HG03378 (cell line): ENCODE data around the gene DIPK1A.

Experiments used
- ATAC-seq: cut with Tn5 transposase; IDR thresholded peaks from one replicate; pipeline ENCODE4 v1.9.1; 2021; ENCODE audit warnings: mild to moderate bottlenecking, moderate library complexity; ENCODE audit not compliant: unreplicated experiment

The DIPK1A gene

GRCh38 chr1:92961131-92961895 lies at the start of gene DIPK1A:
Gene DIPK1A (minus strand): TSS chr1:92961462. CDS start chr1:92961429, 33 bp downstream.
- ATAC-seq = peak; percentile 28

GRCh38 chr1:93007941-93008577 lies 46.8 kb upstream of the DIPK1A start:
- no peak for ATAC-seq

- ATAC-seq = no peak
Observed at GRCh38 chr1:93005252-93005598, 44.0 kb upstream of the DIPK1A start.

GRCh38 chr1:93004566-93005251 lies 43.4 kb upstream of the DIPK1A start:
- ATAC-seq = no peak

GRCh38 chr1:93003981-93004380 lies 42.7 kb upstream of the DIPK1A start:
- ATAC-seq = no peak

- ATAC-seq = no peak
Observed at GRCh38 chr1:93002781-93003180, 41.5 kb upstream of the DIPK1A start.

GRCh38 chr1:93001893-93002292 lies 40.6 kb upstream of the DIPK1A start:
- no peak for ATAC-seq

GRCh38 chr1:93000751-93001175 lies 39.5 kb upstream of the DIPK1A start:
- no peak for ATAC-seq

GRCh38 chr1:93000291-93000690 lies 39.0 kb upstream of the DIPK1A start:
- no peak for ATAC-seq

- no peak for ATAC-seq
Observed at GRCh38 chr1:92998821-92999220, 37.6 kb upstream of the DIPK1A start.

- no peak for ATAC-seq
Observed at GRCh38 chr1:92995441-92996430, 34.5 kb upstream of the DIPK1A start.

GRCh38 chr1:92994105-92994712 lies 32.9 kb upstream of the DIPK1A start:
- peak; percentile 83 for ATAC-seq

- no peak for ATAC-seq
Observed at GRCh38 chr1:92993581-92993980, 32.3 kb upstream of the DIPK1A start.

- ATAC-seq = no peak
Observed at GRCh38 chr1:92992877-92993276, 31.6 kb upstream of the DIPK1A start.

GRCh38 chr1:92992054-92992453 lies 30.8 kb upstream of the DIPK1A start:
- ATAC-seq = no peak

- no peak for ATAC-seq
Observed at GRCh38 chr1:92990828-92991227, 29.6 kb upstream of the DIPK1A start.

GRCh38 chr1:92989936-92990583 lies 28.8 kb upstream of the DIPK1A start:
- ATAC-seq = no peak

GRCh38 chr1:92989253-92989652 lies 28.0 kb upstream of the DIPK1A start:
- ATAC-seq = no peak

GRCh38 chr1:92987462-92987861 lies 26.2 kb upstream of the DIPK1A start:
- no peak for ATAC-seq

- no peak for ATAC-seq
Observed at GRCh38 chr1:92985101-92985500, 23.8 kb upstream of the DIPK1A start.
